ENCODE results near the gene SETBP1.
"Not testable (repeated sequence)": the region's sequence is repeated elsewhere in the genome, so short reads cannot be mapped to it uniquely, and the experiment has no call there.

The SETBP1 gene

DNA sequence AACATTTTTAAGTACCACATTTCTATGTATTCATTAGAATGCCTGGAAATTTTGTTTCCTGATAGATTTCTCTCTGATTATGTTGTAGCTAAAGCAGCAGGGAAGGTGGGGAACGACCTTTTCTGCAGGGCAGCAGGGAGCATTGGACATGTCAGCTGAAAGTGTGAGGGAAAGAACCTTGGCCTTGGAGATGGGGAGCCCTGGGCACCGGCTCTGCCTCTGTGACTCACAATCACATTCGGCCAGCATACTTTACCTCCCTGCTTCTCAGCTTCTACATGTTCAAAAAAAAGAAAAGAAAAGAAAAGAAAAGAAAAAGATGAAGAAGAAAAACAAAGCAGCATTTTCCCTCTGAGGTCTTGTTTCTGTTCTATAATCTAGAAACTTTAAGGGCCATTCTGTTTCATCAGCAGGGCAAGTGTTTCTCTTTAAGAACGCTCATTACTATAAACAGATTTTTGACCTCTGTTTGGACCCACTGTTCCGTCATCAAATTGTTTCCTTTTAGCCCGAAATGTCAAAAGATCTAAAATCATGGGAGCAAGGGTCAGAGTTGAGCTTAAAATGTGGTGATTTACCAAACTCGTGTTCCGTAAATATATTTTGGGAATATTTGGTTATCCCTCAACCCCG, 27.9 kb downstream of the SETBP1 start:
- no peak for DNase-seq

DNA sequence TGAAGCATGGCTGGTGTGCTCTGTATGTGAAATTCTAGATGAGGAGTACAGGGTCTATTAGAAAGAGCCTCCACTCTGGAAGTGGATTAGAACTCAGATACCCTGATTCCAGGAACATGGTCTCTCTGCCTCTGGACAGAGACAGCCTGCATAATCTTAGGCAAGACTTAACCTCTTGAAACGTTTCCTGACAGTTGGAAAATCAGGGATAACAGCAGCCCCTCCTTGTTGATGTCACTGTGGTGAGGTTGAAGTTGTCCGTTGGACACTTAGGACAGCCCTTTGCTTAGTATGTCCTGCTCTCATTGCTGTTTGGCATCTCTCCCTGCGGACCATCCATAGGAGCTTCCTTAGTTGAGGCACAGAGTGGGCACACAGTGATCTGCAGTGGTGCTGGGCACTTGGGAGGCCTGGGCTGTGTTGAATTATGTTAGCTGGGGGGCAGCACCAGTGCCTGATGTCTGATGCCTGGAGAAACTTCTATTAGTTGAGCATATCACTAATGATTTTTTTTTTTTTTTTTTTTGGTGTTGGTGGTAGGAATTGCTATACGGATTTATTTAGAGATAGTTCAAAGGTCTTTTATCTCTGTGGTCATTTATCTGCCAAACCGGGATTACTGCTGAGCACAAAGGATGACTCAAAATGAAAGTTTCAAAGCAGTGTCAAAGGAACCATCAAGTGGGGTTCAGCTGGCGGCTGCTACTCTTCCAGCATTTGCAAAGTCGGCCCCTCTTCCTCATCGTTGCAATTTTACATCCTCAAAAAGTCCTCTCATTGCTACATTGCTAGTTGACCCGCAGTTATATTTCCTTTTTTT, 28.8 kb downstream of the SETBP1 start:
- DNase-seq: no peak

DNA sequence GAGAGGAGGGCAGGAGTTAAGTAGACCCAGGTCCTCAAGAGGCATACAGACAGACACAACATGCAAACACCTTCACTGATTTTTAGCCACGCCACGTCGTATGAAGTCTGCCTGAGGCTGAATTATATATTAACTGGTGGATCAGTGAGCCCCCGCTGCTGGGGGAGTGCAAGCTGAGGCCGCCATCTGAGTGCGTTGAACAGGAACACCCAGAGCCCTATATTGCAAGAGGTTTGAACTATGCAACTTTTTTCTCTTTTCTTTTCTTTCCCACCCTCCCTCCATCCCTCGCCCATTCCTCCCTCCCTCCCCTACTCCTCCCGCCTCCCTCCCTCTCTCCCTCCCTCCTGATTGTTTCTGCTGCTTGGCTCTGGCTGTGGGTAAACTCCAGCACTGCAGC, 30.2 kb downstream of the SETBP1 start:
- DNase-seq: no peak

DNA sequence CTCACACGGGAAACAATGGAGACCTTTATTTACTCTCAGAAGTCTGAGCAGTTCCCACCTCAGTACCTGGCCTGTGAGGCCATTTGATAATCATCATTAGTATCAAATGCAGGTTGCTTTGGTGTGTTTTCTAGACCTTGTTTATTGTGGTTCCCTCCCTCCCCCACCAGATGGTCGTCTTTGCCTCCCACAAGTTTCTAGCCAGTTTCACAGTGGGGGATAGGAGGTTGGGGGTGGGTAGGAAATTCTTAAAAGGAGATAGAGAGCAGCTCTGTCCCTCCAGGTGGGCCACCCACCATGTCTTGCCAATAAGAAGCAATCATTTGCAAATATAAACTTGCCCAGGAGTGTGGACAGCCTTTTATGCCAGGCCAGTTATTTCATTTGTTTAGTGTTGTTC, 31.3 kb downstream of the SETBP1 start:
- no peak for DNase-seq

DNA sequence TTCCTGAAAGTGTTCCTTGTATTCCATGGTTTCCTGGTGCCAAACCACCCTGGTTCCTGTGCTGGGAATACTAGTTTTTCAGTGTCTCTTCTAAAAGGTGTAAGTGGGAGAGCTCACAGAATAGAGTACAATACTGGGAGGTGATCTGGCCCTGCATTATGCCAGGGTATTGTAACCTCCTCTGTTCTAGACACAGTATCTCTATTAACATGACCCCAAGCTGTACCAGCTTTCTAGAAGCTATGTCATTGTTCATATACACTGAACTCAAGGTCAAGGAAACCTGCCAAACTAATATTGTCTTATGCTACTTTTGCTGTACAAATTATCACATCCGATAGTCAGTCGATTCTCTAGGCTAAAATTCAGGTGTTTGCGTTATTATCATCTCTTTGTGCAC, 32.7 kb downstream of the SETBP1 start:
- DNase-seq: no peak

DNA sequence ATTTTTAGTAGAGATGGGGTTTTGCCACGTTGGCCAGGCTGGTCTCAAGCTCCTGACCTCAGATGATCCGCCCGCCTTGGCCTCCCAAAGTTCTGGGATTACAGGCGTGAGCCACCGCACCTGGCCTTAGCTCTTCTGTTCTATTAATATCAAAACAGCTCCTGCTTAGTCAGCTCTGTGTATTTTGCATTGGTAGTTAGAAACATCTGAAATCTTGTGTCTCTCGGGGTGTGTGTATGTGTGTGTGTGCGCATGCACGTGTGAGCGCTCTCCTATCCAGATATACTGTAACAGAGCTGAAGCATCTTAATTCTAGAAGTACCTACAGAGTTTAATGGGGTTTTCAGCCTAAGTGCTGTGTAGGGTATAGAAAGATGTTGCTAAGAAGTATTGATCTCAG, 33.7 kb downstream of the SETBP1 start:
- no peak for DNase-seq

DNA sequence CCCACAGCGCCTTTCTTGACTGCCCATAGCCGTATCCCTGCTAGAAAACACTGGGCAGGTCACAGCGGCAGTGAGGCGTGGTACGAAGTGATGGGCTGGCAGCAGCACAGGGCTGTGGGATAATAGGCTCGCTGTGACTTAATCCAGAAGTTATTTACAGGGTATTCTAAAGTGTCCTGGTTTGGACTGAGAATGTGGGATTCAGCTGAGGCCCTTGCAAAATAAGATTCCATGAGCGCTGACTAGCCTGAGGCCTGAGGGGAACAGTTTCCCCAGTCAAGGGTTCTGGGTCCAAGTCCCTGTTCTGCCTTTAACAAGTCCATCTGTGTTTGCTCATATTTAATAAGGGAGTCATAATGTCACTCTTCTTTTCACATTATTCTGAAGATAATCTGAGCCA, 34.6 kb downstream of the SETBP1 start:
- no peak for DNase-seq

DNA sequence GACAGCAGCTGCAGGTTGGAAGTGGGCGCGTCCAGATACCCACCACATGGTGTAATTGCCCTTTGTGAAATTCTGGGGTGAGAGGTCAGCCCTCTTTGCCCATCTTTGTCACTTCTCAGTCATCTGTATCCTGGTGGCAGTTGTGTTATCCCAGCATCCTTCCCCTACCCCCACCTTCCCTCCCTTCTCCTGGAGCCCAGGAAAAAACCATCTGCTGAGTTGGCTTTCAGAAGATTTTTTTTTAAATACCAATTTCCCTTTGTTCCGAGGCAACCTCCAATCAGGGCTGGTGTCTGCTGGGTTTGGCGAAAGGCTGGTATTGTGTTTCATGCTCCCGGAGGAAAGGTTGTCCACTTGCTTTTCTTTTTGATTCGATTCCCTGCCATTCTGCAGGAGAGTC, 35.2 kb downstream of the SETBP1 start:
- no peak for DNase-seq

DNA sequence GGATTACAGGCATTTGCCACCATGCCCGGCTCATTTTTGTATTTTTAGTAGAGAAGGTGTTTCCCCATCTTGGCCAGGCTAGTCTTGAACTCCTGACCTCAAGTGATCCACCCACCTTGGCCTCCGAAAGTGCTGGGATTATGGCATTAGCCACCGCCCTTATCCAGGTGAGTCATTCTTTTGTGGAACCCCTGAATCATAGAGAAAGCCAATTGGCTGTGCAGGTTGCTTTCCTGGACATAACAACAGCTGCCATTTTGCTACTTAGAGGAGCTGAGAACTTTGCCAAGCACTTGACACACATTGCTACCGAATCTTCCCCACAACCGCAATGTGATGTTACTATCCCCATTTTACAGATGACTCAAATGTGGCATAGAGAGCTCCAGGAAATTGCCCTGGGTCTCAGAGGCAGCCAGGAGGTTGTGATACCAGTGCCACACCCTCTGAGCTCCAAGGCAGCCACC, 36.0 kb downstream of the SETBP1 start:
- no peak for DNase-seq

DNA sequence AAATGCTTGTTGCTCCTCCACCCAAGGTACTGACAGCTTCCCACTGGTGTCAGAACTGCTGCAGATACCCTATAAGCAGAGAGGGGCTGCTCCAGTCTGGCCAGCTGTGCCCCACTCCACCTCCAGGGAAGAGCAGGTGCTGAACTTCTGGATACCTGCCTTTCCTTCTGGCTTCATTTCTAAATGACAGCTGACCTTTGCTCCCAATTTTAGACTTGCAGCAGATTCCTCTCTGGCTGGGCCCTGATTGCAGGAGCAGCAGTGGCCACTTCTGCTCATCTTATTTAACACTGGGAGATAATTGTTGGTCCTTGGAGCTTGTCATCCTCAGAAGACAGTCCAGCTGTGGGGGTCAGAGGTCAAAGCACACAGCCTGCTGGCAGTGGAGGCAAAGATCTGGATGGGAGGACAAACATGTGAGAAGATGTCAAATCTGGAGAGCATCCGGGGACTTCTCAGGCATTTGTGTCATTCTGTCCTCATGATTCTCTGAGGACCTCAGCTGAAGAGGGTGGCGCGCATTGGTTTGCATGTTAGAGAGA, 38.9 kb downstream of the SETBP1 start:
- DNase-seq: no peak

DNA sequence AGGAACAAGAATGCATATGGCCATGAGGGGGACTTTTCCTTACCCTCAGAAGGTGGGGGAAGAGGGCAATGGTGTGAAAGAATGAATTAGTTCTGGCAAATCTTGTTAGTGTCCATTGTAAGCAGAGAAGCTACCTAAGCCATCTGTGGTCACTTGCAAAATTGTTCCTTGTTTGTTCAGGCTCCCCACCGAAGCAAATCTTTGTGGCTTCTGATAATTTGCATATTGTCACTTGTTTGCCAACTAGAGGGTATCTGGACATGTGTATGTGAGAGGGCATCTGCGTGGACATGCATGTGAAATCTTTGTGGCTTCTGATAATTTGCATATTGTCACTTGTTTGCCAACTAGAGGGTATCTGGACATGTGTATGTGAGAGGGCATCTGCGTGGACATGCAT, 41.1 kb downstream of the SETBP1 start:
- DNase-seq: not testable (repeated sequence)

DNA sequence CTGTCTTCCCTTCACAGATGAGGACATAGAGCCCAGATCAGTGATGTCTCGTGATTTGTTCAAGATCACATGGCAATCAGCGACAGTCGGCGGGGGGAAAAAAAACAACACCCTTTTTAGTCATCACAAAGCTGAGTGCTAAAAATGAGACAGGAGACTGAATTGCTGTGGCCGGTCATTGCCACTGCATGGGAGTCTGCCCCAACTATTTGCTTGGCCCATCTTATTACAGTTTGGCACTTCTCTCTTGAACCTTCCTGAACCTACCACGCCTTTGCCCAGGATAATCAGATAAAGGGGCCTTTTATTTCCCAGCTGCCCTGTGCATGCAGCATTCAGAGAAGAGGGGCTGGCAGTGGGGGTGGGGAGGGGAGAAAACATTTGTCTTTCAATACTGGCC, 42.7 kb downstream of the SETBP1 start:
- DNase-seq: no peak

DNA sequence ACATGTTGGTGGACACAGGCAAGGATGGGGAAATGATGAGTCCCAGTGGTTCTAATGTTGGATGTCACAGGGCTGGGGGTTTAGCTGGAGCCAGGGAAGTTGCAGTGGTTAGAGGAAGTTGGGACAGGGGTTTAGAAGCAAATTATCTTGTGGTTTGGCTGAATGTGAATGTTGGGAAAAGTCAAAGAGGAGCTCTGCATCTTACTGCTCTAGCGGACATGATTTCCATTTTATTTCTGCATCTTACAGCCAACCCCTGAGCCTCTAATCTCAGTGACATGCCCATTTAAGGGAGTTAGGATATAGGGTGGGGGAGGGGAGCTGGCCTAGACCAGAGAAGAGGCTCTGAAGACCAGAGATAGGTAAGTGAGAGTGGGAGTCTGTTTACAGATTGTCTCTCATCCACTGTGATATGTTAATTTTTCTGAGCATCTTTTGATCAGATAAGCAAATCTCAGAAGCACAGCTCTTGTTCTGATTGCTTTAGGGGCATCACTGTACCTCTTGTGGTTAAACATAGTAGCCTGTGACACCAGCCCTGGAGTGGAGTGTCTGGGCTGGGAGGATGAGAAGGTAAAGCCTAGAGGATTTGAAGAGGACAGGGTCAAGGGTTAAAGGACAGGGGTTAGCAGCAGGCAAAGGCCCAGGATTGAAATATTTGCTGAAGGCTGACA, 43.6 kb downstream of the SETBP1 start:
- no peak for DNase-seq

DNA sequence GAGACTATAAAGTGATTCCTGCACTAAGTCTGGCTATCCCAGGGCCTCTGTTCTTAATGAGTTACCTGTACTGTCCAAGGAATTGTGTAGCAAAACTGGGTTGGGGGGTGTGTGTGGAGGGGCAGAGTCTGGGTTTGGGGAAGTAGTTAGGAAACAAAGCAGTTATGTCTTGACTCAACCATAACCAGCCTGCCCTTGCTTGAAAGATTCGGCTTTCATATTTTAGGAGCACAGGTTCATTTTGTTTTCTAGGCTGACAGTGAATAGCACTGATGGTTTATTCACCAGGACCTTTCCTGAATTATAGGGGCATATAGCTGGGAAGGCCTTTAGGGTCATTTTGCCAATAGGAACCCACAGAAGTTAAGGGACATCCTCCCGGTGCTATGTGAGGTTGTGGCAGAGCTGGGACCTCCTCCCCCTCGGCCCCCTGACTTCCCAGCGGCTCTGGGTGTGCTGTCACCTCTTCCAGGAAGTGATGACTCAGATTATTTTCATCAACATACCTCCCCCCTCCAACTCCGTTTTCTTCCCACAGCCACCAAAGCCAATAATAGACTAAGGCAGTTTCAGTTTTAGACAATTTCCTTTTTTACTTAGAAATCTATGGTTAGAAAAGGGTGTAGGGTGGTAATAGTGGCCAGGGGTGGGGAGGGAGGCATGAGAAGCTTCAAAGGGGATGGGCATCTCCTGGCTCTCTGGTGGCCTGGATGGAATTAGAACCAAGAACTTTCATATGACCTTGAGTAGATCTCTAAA, 44.8 kb downstream of the SETBP1 start:
- no peak for DNase-seq

DNA sequence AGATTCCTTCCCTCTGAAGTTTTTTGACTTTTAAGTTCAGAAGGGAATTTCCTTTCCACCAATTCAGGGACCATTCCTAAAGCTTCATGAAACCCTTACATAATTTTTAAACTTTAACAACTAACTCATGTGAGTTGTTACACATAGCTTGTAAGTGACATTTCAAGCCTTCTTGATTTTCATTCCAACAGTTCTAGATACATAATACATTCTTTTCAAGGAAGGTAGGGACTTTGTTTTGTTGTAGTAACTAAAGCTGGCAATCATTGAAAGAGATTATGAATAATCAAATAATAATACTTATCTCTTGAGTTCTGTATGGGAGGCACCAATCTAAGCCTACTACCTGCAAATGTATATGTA, 45.4 kb downstream of the SETBP1 start:
- no peak for DNase-seq

DNA sequence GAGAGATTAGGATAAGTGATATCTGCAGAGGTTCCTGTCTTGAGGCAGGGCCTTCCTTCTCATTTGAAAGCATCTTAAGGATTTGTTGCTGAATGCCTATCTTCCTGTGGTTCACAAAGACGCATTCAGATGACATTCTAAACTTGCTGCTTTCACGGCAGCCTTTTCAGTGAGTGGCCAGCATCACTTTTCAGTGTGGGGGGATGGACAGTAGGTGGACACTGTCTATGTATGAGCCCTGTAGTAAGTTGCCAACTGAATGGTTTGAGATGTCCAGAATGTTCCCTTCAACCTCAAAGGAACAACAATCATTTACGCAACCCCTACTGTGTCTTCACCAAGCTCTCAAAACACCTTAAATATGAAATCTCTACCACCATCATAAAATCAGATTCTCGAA, 46.6 kb downstream of the SETBP1 start:
- no peak for DNase-seq

DNA sequence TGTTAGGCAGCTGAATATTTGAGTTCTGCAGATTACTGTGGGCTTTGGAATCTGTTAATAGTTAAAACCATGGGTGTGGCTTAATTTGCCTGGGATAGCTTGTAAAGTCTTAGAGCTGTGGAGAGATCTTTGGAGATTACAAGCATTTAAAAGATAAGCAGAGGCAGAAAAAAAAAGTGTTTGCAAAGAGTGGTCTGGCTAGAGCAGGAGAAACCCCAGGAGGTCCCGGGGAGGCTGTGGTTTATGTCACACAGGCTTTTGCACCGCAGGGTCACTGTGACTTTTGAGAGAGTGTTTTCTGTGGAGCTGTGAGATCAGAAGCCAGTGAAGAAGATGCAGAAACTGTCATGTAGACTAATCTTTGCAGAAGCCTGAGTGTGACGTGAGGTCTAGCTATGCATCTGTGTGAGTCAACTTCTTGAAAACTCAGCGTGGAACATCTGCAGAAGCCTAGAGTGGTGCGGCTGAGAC, 49.0 kb downstream of the SETBP1 start:
- DNase-seq: no peak

DNA sequence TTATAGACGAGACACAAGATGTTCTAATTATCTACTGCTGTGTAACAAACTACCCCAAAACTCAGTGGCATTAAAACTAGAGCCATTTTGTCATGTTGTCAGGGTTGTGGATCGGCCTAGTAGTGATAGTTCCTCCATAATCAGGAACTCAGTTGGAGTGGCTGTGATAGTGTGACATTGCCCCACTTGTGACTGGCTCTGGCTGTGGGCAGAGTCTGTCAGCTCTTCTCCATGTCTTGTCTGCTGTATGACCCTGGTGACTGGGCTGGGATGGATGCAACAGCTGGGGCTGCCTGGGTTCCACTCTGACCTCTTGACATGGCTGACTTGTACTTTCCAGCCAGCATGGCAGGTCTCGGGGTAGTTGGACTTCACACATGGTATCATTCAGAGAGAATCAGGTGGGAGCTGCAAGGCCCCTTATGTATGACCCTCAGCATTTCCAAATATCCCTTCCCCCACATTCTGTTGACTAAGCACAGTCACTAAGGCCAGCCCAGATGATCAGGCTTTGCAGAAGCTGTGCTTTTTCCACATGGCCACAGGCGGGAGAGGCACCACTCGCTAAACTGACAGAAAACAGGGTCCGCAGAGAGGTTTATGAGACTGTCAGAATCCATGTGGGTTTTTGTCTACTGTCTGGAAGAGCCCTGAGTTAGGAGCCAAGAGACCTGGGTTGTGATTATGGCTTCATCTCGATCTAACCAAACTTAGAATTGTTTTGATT, 50.3 kb downstream of the SETBP1 start:
- no peak for DNase-seq

DNA sequence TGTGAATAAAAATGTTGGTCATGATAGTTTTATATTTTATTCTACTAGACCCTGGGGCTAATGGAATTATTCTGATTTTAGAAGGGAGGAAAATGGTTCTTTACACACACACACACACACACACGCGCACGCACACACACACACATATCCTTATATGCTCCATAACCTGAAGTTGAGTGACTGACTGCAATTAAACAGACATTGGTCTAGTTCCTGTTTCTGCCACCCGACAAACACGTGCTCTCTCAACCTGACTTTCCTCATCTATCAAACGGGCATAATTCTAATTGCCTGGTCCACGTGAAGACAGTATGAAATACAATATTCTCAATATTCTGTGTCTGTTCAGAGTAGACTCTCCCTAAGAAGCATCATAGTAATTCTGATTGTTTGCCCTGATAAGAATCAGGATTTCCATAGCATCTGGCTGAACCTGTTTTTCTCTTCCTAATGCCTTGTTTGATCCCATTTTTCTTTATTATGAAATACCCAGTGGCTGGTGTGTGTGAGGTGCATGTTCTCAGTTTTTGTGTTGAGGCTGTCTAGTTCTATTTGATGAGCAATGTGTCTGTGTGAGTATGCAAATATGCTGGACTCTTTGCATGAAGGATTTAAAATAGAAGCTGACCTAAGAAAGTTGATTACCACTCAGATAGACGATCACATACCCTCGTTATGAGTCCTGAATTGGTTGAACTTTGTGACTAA, 51.0 kb downstream of the SETBP1 start:
- DNase-seq: no peak

DNA sequence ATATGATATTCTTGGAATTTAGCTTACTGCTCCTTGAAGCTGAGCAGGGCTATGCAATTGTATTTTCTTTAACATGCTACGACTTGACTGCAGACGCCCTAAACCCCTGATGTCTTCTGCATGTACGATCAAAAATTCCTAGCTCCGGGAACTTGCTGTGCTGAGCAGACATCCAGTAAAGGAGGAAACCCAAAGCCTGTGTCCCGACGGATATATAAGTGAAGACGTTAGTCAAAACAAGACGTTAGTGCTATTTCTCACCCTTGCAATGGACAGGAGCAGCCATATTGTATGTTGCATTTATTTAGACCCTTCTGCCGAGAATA, 51.5 kb downstream of the SETBP1 start:
- no peak for DNase-seq

DNA sequence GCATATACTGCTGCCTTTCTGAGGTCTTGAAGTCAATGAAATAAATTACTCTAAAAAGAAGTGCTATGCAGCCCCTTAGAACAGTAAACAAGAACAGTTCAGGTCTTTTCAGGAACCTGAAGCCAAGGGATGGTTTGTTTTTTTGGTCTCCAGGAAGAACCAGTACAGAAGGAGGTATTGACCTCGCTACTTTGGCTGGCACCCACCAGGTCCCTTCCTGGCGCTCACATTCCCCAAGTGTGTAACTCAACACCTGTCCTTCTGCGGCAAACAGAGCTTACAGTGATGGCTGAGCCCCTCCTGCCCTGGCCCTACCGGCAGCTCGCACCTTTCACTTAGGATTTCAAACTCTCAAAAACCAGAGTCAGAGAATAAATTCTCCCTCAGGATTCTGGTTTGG, 51.9 kb downstream of the SETBP1 start:
- no peak for DNase-seq
